Trophoblast cell (in vitro differentiated cells and primary cell): ENCODE measurements around the gene P2RY11.

Experiments used
- DNase-seq, 2 donors: peaks; one replicate each; pipeline ENCODE4 v3.0.0-alpha.2; 2016
- H2AFZ ChIP-seq: 2 replicates; pipeline ENCODE4 v1.6.1; 2013; ENCODE audit warnings: low read length, moderate library complexity, mild to moderate bottlenecking; ENCODE audit not compliant: insufficient read depth, poor library complexity
- H2AK5ac ChIP-seq: 2 replicates; pipeline ENCODE4 v1.6.1; 2013; ENCODE audit warnings: mild to moderate bottlenecking, low read length
- H2BK120ac ChIP-seq: 2 replicates; pipeline ENCODE4 v1.6.1; 2013; ENCODE audit warnings: low read length, mild to moderate bottlenecking, moderate library complexity; ENCODE audit not compliant: insufficient read depth, poor library complexity
- H2BK12ac ChIP-seq: 2 replicates; pipeline ENCODE4 v1.6.1; 2013; ENCODE audit warnings: mild to moderate bottlenecking, low read length, moderate library complexity
- H2BK5ac ChIP-seq: 2 replicates; pipeline ENCODE4 v1.6.1; 2013; ENCODE audit warnings: low read length, low read depth, moderate library complexity, mild to moderate bottlenecking; ENCODE audit not compliant: poor library complexity
- H3K14ac ChIP-seq: 2 replicates; pipeline ENCODE4 v1.6.1; 2013; ENCODE audit warnings: mild to moderate bottlenecking, low read length
- H3K18ac ChIP-seq: 2 replicates; pipeline ENCODE4 v1.6.1; 2013; ENCODE audit warnings: mild to moderate bottlenecking, low read length
- H3K23ac ChIP-seq: 2 replicates; pipeline ENCODE4 v1.6.1; 2013; ENCODE audit warnings: low read length
- H3K27ac ChIP-seq: 2 replicates; pipeline ENCODE4 v1.5.1; 2013; ENCODE audit warnings: low read depth, mild to moderate bottlenecking, inconsistent platforms, low read length, moderate library complexity
- H3K27me3 ChIP-seq: 2 replicates; pipeline ENCODE4 v1.6.1; 2013; ENCODE audit warnings: inconsistent platforms, mild to moderate bottlenecking, low read length, moderate library complexity; ENCODE audit not compliant: insufficient read depth
- H3K36me3 ChIP-seq, 2 experiments: 1 replicate in 1 of 2; 2 replicates in 1 of 2; pipeline ENCODE4 v1.6.1; 2013; ENCODE audit warnings: low read length in 2 of 2, mild to moderate bottlenecking in 2 of 2, moderate library complexity in 1 of 2; ENCODE audit not compliant: insufficient read depth in 2 of 2, control insufficient read depth in 1 of 2
- H3K4ac ChIP-seq: 2 replicates; pipeline ENCODE4 v1.6.1; 2013; ENCODE audit warnings: low read depth, mild to moderate bottlenecking, low read length, moderate library complexity
- H3K4me1 ChIP-seq, 2 experiments: 1 replicate in 1 of 2; 2 replicates in 1 of 2; pipeline ENCODE4 v1.6.1; 2013; ENCODE audit warnings: low read length in 2 of 2, mild to moderate bottlenecking in 2 of 2, moderate library complexity in 1 of 2; ENCODE audit not compliant: insufficient read depth in 2 of 2, control insufficient read depth in 1 of 2
- H3K4me2 ChIP-seq: 2 replicates; pipeline ENCODE4 v1.6.1; 2013; ENCODE audit warnings: inconsistent platforms, mild to moderate bottlenecking, low read length, moderate library complexity
- H3K4me3 ChIP-seq: 2 replicates; pipeline ENCODE4 v1.5.1; 2013; ENCODE audit warnings: mild to moderate bottlenecking, low read depth, low read length, inconsistent platforms
- H3K79me1 ChIP-seq: one replicate; pipeline ENCODE4 v1.6.1; 2013; ENCODE audit warnings: low read length
- H3K79me2 ChIP-seq: 2 replicates; pipeline ENCODE4 v1.6.1; 2013; ENCODE audit warnings: low read length, mild to moderate bottlenecking; ENCODE audit not compliant: control insufficient read depth, insufficient read depth, poor library complexity
- H3K9ac ChIP-seq: 2 replicates; pipeline ENCODE4 v1.6.1; 2013; ENCODE audit warnings: mild to moderate bottlenecking, low read length
- H3K9me3 ChIP-seq: 2 replicates; pipeline ENCODE4 v1.6.1; 2013; ENCODE audit warnings: low read depth, mild to moderate bottlenecking, control low read depth, inconsistent platforms, low read length; ENCODE audit not compliant: insufficient read depth
- H4K12ac ChIP-seq: 2 replicates; pipeline ENCODE4 v1.6.1; 2013; ENCODE audit warnings: low read depth, mild to moderate bottlenecking, low read length, moderate library complexity
- H4K8ac ChIP-seq: 2 replicates; pipeline ENCODE4 v1.6.1; 2013; ENCODE audit warnings: low read depth, mild to moderate bottlenecking, low read length, moderate library complexity
- H4K91ac ChIP-seq: one replicate; pipeline ENCODE4 v1.6.1; 2013; ENCODE audit warnings: low read depth, mild to moderate bottlenecking, low read length, moderate library complexity
- WGBS: extraction: QIAGEN DNeasy Blood & Tissue Kit; methylation state at CpG from one replicate; pipeline ENCODE4 v1.1.7; 2013; ENCODE audit warnings: missing lambda C conversion rate; ENCODE audit not compliant: insufficient read length, insufficient coverage; ENCODE audit errors: extremely low coverage; 5-methylcytosine and 5-hydroxymethylcytosine counted together

The P2RY11 gene

DNA sequence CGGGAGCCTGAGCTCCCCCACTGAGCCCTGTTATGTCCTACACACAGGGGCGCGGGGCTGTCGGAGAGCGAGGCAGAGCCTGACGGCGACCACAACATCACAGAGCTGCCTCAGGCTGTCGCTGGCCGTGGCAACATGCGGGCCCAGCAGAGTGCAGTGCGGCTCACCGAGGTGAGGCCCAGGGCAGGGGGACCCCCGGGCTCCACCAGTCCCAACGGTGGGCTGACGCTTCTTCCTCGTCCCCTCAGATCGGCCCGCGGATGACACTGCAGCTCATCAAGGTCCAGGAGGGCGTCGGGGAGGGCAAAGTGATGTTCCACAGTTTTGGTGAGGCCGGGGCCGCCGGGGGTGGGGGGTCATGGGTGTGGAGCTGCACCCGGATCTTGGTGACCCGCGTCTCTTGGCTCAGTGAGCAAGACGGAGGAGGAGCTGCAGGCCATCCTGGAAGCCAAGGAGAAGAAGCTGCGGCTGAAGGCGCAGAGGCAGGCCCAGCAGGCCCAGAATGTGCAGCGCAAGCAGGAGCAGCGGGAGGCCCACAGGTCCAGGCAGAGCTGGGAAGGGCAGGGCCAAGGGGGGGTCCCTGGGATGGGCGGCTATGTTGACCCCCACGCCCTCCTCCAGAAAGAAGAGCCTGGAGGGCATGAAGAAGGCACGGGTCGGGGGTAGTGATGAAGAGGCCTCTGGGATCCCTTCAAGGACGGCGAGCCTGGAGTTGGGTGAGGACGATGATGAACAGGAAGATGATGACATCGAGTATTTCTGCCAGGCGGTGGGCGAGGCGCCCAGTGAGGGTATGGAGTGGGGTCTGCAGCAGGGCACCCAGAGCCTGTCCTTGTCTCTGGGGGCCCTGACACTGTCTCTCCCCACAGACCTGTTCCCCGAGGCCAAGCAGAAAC, 1.2 kb upstream of the P2RY11 start:
- Histone ChIP-seq H3K27ac (no peak overlapping the region), H3K9me3 (no peaks in the 10 kb centered on the region), H3K27me3 (no peaks in the 10 kb centered on the region), H3K4ac (no peak overlapping the region), H4K12ac (no peak overlapping the region), H3K4me3 (no peak overlapping the region), H3K79me1 (peaks cover 3% of the 10 kb centered on the region), H2BK12ac (no peak overlapping the region), H3K4me2 (no peak overlapping the region), H4K8ac (no peak overlapping the region), H3K36me3 (peaks cover 46 to 59% of the 10 kb centered on the region in 2 experiments), H2AK5ac (no peak overlapping the region), H3K4me1 (peaks cover 0 to 11% of the 10 kb centered on the region in 2 experiments), H2AFZ (no peak overlapping the region), H2BK120ac (no peak overlapping the region), H4K91ac (no peak overlapping the region), H3K23ac (no peak overlapping the region), H3K79me2 (peaks cover 9% of the 10 kb centered on the region), H3K18ac (no peak overlapping the region), H3K14ac (no peak overlapping the region), H2BK5ac (no peak overlapping the region), H3K9ac (no peak overlapping the region)
- no CpG with 5 or more reads among the region's 44 CpGs for WGBS
- DNase-seq: no peak

- no peak overlapping the region for H3K14ac ChIP-seq
- no peak overlapping the region for H4K8ac ChIP-seq
- no peak overlapping the region for H3K4ac ChIP-seq
- no CpG with 5 or more reads among the region's 19 CpGs for WGBS
- H4K12ac ChIP-seq: no peak overlapping the region
- H3K4me1 ChIP-seq: peaks cover 0 to 9% of the 10 kb centered on the region in 2 experiments
- DNase-seq: no peak
- H3K23ac ChIP-seq: no peak overlapping the region
- H3K18ac ChIP-seq: no peak overlapping the region
- no peak overlapping the region for H3K4me3 ChIP-seq
- H4K91ac ChIP-seq: no peak overlapping the region
- H2AFZ ChIP-seq: no peak overlapping the region
- H3K9ac ChIP-seq: no peak overlapping the region
- peaks cover 52 to 66% of the 10 kb centered on the region in 2 experiments for H3K36me3 ChIP-seq
- H3K79me1 ChIP-seq: peaks cover 3% of the 10 kb centered on the region
- H3K27me3 ChIP-seq: no peaks in the 10 kb centered on the region
- H3K9me3 ChIP-seq: no peaks in the 10 kb centered on the region
- no peak overlapping the region for H2BK5ac ChIP-seq
- no peak overlapping the region for H2BK12ac ChIP-seq
- no peak overlapping the region for H2BK120ac ChIP-seq
- H3K4me2 ChIP-seq: no peak overlapping the region
- peaks cover 9% of the 10 kb centered on the region for H3K79me2 ChIP-seq
- no peak overlapping the region for H3K27ac ChIP-seq
- H2AK5ac ChIP-seq: no peak overlapping the region
Observed at GRCh38 chr19:10110972-10111317, 548 bp upstream of the P2RY11 start.

DNA sequence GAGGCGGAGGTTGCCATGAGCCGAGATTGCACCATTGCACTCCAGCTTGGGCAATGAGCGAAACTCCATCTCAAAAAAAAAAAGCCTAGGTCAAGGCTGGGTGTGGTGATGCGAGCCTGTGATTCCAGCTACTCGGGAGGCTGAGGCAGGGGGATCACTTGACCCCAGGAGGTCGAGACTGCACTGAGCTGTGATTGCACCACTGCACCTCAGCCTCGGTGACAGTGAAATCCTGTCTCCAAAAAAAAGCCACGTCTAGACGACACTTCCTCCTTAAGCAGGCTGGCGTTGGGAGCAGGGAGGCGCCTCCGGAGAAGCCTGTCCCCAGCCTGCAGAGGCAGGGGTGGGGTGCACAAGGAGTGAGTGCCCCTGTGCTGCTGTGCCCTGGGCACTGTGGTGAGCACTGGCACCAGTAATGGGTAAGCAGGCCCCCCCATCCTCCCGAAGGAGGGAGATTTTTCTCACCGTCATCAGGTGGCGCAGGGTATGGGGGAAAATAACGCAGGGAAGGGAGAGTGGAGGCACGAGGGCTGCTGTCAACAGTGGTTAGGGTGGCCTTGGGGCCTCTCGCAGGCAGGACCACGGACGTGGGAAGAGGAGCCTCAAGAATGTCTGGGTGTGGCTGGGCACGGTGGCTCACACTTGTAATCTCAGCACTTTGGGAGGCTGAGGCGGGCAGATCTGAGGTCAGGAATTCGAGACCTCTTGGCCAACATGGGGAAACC, 706 bp downstream of the P2RY11 start:
- Histone ChIP-seq H4K12ac (no peak overlapping the region), H2AFZ (no peak overlapping the region), H4K91ac (no peak overlapping the region), H3K4me2 (no peak overlapping the region), H3K14ac (no peak overlapping the region), H3K4me1 (peaks cover 0 to 3% of the 10 kb centered on the region in 2 experiments), H3K79me1 (no peaks in the 10 kb centered on the region), H3K27ac (no peak overlapping the region), H4K8ac (no peak overlapping the region), H2BK120ac (no peak overlapping the region), H3K23ac (no peak overlapping the region), H3K36me3 (peaks cover 64 to 77% of the 10 kb centered on the region in 2 experiments), H3K9me3 (no peaks in the 10 kb centered on the region), H2BK12ac (no peak overlapping the region), H3K27me3 (no peaks in the 10 kb centered on the region), H2AK5ac (no peak overlapping the region), H3K4ac (no peak overlapping the region), H3K4me3 (no peak overlapping the region), H3K18ac (no peak overlapping the region), H3K9ac (no peak overlapping the region), H3K79me2 (peaks cover under 1% of the 10 kb centered on the region), H2BK5ac (no peak overlapping the region)
- DNase-seq: peak in 1 of 2 donors; percentile 28
- no CpG with 5 or more reads among the region's 23 CpGs for WGBS

DNA sequence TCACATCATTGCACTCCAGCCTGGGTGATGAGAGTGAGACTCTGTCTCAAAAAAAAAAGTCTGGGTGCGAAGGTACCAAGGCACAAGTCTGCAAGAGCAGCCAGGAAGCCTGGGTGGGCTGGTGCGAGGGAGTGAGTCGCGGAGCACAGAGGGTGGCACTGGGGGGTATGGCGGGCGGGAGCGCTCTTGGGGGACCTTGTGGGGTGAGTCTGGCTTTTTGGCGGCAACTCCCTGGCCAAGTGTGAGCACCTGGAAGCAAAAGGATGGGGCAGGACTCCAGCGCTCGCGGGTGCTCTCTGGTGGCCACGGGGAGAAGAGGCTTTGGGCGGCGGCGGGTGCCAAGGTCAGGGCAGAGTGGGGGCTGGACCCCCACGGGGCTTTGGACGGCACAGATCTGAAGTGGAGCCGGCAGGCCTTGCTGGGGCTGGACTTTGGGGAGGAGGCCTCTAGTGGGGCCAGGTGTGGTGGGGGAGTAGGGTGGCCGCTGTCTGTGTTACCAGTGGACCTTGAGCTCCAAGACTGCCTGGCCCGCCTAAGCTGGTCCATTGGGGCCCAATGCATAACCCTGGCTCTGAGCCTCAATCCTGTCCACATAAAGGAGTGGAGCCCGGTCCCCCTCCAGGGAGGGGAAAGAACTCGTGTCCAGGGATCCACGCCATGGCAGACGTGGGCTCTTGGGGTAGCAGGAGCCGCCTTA, 1.6 kb downstream of the P2RY11 start:
- Histone ChIP-seq H3K23ac (no peak overlapping the region), H4K91ac (no peak overlapping the region), H2BK5ac (no peak overlapping the region), H2AK5ac (no peak overlapping the region), H3K4me3 (no peak overlapping the region), H2BK12ac (no peak overlapping the region), H3K9ac (no peak overlapping the region), H3K14ac (no peak overlapping the region), H3K79me2 (no peaks in the 10 kb centered on the region), H3K79me1 (no peaks in the 10 kb centered on the region), H3K4me1 (peaks cover 0 to 2% of the 10 kb centered on the region in 2 experiments), H3K9me3 (no peaks in the 10 kb centered on the region), H3K18ac (no peak overlapping the region), H2AFZ (no peak overlapping the region), H4K8ac (no peak overlapping the region), H4K12ac (no peak overlapping the region), H3K36me3 (peaks cover 66 to 76% of the 10 kb centered on the region in 2 experiments), H3K4ac (no peak overlapping the region), H3K4me2 (no peak overlapping the region), H3K27ac (no peak overlapping the region), H3K27me3 (no peaks in the 10 kb centered on the region), H2BK120ac (no peak overlapping the region)
- peak; percentile 37 to 58 for DNase-seq
- WGBS: no CpG with 5 or more reads among the region's 25 CpGs
